Pons (tissue), 1 donor: ENCODE data around the gene FAM43A.

Experiments used
- DNase-seq: peaks from one replicate; pipeline ENCODE4 v3.0.0-alpha.2; 2016; ENCODE audit warnings: low spot score

Gene FAM43A

DNA sequence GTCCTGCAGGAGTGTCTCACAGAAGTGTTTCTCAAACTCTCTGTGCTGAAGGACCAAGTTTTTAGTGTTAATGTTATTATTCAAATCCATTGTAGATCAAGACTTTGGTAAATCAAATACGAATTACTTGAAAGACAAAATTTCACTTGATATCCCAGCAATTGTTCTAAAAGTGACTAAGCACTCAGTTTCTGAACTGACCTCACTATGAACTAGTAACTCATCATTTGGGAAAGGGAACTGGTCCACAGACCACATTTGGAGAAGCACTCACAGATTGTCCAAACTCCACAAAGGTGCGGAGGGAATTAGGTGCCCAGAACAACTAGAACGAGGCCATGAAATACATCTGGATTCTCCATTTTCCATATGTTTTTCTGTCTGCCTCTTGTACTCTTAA, 25.6 kb downstream of the FAM43A start:
- DNase-seq: no peak

GRCh38 chr3:194711913-194712312, 26.2 kb downstream of the FAM43A start:
- no peak for DNase-seq

DNA sequence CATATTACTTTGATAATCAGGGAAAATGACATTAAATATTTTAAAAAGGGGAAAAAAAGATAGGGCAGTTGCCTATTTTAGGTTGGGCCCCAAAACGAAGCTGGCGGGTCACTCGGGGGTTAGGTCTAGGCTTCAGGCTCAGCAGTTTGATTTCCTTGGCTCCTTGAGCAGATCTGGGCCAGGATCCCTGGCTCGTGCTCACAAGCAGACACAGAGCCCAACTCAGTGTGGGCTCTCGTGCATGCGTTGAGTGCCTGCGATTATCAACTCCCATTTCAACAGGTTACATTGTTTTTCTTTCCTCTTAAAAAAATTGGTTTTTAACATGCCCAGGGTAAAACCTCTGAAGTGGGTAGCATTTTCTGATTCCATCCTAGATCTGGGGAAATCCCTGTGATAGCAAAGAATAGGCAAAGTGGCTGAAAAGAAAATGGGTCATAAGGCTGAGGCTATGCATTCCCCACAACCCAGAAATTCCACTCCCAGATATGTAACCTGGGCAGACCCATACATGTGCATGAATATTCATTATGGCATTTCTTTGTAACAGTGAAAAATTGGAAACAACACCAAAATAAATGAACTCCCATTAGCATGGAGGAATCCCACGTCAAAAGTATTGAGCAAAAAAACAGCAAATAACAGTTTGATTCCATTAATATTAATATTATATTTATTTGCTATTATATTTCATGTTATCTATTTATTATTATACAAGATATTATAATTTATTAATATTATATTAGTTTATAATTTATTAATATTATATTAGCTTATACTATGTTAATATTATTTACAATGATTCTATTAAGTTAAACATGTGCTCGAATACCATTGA, 27.8 kb downstream of the FAM43A start:
- DNase-seq: no peak

- no peak for DNase-seq
These were observed 28.4 kb downstream of the FAM43A start for GRCh38 chr3:194714137-194714455.

GRCh38 chr3:194714564-194714963, 28.9 kb downstream of the FAM43A start:
- no peak for DNase-seq

DNA sequence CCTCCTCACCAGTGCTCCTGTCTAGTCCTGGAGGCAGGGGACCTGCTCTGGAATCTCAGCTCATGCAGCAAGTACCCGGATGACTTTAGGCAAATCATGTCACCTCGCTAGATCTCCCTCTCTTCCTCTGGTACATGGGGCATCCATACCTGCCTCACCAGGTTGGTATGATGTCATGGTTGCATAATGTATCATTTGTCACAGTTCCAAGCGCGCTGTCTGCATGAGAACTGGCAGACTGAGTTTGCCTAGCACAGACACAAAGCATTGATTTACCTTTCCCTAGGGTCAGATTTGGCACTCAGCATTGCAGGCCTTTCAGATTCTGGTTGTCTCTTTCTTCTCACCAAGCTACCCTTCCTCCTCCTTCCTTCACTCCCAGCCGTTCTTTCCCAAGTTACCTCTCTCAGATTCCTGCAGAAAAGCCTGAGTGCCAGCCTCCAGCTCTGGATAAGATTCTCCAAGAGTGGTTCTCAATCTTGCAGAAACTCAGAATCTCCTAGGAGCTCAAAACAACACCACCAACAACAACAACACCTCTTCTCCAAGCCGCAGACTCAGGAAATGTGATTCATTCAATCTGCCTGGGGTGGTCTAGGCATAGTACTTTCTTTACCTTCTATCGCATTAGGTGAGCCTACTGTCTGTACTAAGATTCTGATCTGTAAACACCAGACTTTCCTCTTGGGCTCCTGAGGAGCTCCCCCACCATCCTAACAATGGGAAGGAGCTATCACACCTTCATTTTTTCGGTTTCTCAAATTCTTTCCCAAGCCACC, 29.5 kb downstream of the FAM43A start:
- no peak for DNase-seq

GRCh38 chr3:194718079-194718478, 32.4 kb downstream of the FAM43A start:
- DNase-seq: no peak

- DNase-seq: no peak
These were observed 34.4 kb downstream of the FAM43A start for GRCh38 chr3:194720048-194720447.

DNA sequence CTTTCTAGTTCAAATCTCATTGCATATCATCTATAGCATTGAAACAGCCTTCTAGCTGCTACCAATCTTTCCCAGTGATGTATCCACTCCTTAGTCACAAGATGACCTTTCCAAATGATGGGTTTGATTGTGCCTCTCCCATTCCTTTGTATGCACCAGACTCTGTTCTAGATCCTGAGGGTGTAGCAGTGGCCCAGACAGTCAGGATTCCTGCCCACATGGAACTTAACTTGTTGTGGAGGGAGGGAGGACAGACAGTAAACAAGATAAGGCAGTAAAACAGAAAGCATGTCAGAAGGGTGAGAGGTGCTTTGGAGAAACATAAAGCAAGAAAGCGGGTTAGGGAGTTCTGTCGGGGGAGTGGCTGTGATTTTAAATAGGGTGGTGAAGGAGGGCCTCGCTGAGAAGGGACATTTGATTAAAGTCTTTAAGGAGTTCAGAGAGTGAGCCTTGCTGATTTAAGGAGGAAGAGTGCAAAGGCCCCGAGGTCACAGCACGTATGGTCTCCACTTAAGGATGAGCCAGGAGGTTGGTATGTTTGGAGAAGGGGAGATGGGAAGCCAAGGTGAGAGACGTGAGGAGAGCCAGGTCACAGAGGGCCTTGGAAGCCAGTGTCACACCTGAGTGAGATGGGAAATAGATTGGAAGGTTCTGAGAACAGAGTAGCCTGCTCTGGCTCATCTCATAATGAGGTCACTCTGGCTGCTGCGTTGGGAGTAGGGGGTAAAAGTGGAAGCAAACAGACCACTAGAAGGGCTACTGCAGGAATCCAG, 38.3 kb downstream of the FAM43A start:
- no peak for DNase-seq

GRCh38 chr3:194725346-194725745, 39.7 kb downstream of the FAM43A start:
- no peak for DNase-seq

DNA sequence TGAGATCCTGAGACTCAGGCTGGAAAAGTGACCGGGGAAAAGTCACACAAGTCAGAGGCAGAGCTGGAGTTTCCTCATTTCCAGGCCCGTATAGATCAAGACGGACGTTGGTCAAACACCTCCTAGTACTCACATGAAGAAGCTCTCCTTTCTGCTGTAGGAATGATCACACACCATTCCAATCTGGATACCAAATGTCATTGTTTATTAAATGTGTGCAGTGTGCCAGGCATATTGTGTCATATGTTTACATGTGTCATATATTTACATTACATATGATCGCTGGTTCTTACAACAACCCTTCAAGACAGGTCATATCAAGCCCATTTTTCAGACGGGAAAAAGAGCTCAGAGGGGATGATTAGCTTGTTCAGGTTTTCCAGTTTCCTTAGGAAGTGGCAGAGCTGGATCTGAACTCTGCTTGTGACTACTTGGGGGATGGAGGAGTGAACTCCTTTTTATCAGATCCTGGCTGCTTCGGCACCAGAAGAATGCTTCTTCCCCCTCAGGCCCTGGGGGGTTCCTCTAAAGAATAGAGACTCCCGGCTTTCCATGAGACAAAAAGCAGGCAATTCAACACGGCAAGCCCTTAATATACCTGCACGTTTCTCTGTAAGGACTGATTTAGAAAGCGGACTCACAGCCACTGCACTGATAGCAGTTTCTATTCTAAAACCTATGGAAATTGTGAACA, 41.9 kb downstream of the FAM43A start:
- DNase-seq: no peak

GRCh38 chr3:194728986-194729385, 43.3 kb downstream of the FAM43A start:
- no peak for DNase-seq

GRCh38 chr3:194730365-194730764, 44.7 kb downstream of the FAM43A start:
- no peak for DNase-seq

- no peak for DNase-seq
These were observed 45.9 kb downstream of the FAM43A start for GRCh38 chr3:194731506-194732073.

DNA sequence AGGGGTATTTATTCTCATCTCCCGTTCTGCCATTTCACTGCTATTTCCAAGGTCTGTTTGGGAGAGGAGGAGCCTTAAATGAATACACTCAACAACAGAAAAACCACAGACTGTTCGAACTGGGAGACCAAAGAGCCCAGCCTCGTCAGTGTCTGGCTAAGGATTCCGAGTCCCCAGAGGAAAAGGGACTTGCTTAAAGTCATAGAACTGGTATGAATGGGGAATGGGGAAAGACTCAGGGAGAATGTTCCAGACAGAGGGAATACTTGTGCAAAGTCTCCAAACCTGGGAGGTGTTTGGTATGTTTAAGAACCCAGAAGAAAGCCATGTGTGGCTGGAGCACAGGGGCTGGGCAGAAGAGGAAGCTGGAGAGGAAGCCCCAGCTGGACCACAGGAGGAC, 46.9 kb downstream of the FAM43A start:
- DNase-seq: no peak

DNA sequence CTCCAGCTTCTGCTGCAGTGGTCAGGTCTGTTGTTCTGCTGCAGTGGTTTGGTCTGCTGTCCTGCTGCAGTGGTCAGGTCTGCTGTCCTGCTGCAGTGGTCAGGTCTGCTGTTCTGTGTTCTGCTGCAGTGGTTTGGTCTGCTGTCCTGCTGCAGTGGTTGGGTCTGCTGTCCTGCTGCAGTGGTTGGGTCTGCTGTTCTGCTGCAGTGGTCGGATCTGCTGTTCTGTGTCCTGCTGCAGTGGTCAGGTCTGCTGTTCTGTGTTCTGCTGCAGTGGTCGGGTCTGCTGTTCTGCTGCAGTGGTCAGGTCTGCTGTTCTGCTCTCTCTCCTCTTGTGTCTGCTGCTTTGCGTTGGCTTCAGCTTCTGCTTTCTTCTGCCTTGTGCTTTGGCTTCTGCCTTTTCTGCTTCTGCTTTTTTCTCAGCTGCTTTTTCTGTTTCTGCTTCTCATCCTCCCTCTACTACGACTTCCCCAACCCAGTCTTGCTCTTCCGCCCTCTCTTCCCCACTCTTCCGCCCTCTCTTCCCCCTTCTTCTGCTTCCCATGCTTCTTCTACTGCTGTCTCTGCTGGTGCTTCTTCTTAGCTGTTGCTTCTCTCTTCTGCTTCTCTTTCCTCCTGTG, 50.7 kb downstream of the FAM43A start:
- no peak for DNase-seq

DNA sequence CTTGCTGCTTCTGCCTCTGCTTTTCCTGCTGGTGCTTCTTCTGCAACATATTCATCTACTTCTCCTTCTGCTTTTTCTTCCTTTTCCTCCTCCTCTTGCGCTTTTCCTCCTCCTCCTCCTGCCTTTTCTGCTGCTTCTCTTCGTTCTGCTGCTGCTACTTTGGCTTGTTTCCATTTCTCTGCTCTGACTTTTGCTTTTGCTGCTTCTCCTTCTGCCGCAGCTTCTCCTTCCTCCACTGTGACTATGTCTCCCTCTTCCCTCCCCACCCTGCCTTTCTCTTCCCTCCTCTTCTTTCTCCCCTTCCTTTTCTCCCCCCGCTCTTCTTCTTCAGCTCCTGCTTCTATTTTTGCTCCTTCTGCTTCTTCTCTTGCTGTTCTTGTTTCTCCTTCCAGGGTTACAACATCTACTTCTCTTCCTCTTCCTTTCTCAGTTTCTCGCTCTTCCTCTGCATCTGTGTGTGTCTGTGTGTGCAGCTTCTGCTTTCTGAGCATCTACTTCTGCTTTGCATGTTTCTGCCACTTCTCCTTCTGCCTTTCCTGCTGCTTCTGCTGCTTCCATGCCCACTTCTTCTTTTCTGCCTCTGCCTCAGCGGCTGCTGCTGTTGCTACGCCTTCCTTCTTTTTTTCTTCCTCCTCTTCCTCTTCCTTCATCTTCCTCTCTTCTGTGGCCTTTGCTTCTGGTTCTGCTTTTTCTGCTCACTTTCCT, 51.4 kb downstream of the FAM43A start:
- no peak for DNase-seq
